HG02870 (cell line): Measurements from ENCODE around the gene TSPAN13.
A peak's percentile ranks its signal among the peaks of the same experiment; 100 is the strongest.

ENCODE experiments used
- ATAC-seq: cut with Tn5 transposase; IDR thresholded peaks from one replicate; pipeline ENCODE4 v1.9.1; 2021; ENCODE audit warnings: mild to moderate bottlenecking, moderate library complexity; ENCODE audit not compliant: unreplicated experiment

TSPAN13 gene

DNA sequence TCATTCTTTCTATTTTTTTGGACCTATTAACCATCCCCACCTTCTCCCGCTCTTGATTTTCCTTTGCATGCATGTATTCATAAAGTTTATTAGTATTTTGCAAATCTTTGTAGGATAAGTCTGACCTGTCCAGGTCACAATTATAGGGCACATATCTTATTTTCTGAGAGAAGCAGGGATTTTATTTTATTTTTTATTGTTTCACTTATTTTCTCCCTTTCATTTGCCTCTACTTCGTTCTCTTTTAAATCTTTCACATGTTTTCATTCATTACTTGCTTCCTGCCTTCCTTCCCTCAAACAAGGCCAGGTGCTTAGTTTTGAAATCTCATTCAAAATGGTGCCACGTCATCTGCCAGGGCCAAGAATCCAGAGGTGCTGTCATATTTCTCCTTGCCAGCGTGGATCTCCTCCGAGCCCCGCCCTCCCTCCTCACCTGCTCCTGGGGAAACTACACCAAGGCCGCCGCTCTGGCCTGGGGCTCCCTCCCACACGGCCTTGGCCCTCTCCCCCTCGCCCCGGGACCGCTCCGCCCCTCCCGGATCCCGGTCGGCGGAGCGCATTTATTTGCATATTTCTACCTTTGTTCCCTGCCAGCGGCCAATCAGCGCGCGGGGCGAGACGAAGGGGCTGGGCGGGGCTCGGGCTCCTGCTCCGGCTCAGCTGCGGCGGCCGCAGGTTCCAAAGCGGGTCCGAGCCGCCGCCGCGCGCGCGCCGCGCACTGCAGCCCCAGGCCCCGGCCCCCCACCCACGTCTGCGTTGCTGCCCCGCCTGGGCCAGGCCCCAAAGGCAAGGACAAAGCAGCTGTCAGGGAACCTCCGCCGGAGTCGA is at the start of gene TSPAN13:
TSPAN13 (plus strand) TSS at position 654 of the 830 bp plus-strand sequence. CDS start 213 bp downstream, outside the sequence.
- peak; percentile 82 for ATAC-seq

DNA sequence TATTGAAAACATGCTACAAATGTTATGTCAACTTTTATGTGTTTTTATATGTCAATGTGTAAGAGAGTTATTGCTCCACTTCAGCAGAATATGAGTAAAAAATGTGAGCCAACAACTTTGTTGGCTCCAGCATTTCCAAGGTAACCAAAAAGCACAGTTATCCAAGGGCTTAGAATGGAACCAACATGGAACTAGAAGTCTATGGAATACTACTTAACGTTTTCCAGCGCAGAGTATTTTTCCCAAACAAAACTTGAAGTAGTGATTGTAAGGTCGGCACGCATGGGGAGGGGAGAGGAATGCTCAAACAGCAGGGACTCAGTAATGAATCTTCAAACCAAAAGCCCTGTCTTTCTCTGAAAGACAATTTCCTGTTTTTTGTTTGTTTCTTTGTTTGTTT is 45.0 kb upstream of the TSPAN13 start:
- no peak for ATAC-seq

DNA sequence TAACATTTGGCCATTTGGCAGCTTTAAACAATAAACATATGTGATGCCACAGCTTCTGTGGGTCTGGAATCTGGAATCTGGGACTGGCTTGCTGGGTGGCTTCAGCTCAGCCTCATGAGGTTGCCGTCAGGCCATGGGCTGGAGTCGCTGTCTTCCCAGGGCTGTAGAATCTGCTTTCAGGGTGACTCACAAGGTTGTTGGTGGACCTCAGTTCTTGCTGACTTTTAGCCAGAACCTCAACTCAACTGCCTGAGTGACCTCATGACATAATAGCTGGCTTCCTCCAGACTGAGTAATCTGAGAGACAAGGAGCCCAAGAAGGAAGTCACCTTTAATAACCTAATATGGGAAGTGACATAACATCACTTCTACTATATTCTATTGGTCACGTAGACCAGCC is 44.6 kb upstream of the TSPAN13 start:
- peak; percentile 49 for ATAC-seq

DNA sequence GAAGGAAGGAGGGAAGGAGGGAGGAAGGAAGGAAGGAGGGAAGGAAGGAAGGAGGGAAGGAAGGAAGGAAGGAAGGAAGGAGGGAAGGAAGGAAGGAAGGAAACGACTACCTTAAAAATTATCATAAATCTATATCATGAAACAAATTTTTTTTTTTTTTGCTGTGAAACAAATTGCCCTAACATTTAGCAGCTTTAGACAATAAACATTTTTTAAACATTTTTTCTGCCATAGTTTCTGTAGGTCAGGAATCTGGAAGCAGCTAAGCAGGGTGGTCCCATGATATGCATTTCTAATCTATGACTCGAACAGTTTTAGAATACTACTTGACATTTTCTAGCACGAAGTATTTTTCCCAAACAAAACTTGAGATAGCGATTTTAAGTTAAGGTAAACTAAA is 42.9 kb upstream of the TSPAN13 start:
- no peak for ATAC-seq

DNA sequence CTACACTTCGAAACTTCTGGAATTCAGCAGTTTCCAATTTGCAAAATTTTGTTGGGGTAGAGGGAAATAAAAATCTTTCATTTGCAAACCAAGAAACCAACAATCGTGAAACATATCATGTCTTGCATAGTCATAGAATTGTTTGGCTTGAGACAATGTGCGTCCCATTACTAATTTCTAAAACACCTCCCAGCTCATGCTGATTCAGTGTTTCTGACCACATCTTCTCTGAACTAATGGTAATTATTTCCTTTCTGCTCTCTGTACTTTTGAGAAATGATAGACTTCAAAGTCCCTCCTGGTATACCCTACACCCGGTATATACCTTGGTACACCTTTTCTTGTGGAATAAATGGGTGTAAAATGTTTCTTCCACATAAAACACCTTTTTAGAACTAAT is 41.8 kb upstream of the TSPAN13 start:
- ATAC-seq, result peak; percentile 37

DNA sequence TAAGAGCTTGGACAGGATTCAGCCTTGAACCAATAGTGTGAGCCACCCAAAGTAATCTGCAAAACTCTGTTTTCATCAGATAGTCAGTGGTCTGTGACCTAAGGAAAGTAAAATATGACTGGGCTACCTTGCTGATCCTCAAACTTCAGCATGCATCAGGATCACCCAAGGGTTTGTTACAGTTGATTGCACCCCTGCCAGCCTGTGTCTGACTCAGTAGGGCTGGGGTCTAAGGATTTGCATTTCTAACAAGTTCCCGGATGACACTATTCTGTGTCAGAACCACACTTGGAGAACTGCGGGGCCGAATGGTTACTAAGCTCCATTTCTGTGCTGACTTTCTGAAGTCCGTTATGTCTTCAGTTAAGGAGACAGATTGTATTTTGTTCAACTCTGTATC is 40.6 kb upstream of the TSPAN13 start:
- no peak for ATAC-seq

DNA sequence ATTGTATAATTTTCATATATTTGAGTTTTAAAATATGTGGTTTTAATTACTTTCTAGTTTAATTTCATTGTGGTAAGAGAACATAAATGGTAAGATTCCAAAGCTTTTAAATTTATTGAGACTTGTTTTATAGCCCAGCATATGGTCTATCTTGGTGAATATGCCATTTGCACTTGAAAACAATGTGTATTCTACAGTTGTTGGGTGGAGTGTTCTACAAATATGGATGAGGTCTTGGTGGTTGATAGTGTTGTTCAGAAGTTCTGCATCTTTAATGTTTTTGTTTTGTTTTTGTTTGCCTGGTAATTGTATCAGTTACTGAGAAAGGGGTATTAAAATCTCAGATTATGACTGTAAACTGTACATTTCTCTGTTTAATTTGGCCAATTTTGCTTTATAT is 37.6 kb upstream of the TSPAN13 start:
- ATAC-seq, result no peak

DNA sequence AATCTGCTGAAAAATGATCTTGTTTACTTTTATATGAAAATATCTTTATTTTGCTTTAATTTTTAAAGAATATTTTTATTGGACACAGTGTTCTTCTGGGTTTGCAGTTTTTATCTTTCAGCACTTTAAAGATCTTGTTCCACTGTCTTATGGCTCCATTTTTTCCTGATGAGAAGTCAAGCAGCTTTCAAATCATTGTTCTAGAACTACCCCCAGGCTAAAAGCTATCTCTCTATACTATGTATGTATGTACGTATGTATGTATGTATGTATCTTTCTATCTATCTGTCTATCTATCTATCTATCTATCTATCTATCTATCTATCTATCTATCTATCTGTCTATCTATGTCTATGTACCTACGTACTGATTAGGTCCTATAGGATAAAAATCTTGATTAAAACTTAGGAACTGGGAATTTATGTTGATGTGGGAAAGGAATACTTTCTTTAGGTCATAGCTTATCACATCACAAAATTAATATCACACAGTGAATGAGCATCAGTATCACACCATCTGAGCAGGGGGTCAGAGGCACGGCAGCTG is 35.4 kb upstream of the TSPAN13 start:
- ATAC-seq, result no peak

DNA sequence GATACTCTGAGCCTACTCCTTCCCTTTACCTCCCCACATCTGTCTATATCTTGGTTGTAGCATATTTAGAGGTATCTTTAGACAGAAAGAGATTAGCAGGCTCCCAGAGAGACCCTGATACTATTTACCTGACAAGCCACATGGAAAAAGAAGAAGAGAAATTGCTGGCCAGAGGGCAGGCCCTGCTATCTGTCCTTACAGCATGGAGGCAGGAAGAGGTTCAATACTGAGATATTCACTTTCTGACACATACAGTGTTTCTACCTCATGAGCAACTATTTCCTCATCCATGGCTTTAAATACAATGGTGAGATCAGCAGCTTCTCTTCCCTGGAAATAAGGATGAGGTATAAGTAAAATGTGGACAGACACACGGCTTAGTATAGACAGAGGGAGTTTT is 33.9 kb upstream of the TSPAN13 start:
- no peak for ATAC-seq

DNA sequence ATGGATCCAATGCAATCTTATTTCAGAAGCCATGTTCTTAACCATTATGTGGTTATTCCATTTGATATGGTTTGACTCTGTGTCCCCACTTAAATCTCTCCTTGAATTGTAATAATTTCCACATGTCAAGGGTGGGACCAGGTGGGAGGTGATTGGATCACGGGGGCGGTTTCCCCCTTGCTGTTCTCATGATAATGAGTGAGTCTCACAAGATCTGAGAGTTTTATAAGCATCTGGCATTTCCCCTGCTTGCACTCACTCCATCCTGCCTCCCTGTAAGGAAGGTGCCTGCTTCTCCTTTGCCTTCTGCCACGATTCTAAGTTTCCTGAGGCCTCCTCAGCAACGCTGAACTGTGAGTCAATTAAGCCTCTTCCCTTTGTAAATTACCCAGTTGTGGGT is 32.0 kb upstream of the TSPAN13 start:
- ATAC-seq, result no peak

DNA sequence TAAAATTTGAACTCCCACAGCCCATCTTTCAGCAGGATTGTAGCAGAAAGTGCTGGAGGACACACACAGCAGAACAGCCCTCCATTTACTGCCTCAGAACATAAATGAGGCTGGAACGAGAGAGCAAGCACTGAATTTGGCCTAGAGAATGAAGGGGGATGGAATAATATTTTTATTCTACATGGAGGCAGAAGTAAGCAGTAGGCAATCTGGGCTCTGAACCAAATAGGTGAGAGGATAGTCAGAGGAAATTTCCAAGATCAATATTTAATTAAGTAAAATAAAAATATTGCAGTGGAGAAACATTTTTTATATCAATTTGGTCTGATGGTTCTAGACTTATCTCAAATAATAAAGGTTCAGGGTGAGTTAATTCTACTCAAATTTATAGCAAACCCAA is 29.2 kb upstream of the TSPAN13 start:
- no peak for ATAC-seq

DNA sequence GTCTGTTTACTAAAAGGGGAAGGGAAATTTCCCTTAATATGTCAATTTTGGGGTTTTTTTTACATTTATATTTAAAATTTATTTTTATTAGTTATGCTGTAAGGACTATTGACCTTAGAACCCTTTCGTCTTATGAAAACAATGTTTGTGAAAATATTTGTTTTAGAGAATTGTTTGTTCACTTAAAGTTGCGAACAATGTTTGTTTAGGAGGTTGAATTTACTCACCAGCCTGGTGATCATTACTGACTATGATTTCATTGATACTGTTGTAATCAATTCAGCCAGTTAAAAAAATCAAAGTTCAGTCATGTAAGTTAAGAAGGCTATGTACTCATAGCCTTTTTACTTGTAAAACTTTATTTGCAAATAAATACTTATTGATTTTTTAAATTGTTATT is 27.4 kb upstream of the TSPAN13 start:
- ATAC-seq, result no peak

DNA sequence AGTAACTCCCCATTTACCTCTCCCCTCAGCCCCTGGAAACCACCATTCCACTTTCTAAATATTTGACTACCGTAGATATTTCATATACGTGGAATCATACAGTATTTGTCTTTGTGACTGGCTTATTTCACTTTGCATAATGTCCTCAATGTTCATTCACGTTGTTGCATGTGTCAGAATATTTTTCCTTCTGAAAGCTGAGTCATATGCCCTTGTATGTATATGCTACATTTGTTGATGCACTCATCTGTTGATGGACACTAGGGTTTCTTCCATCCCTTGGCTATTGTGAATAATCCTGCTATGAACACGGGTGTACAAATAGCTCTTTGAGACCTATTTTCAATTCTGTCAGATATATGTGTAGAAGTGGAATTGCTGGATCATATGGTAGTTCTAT is 25.8 kb upstream of the TSPAN13 start:
- no peak for ATAC-seq

DNA sequence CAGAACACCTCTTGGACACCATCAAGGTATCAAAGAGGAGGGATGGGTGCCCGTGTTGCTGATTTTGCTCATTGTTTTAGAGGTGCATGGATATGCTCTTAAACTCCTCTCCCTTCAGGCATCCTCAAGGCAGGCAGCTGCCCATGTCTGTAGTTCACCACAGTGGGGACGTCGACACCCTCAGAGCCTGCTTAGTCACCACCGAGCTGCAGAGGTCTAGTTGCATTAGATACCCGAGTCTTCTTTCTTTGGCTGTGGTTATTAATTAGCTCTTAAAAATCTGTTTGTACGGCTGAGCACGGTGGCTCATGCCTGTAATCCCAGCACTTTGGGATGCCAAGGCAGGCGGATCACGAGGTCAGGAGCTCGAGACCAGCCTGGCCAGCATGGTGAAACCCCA is 24.7 kb upstream of the TSPAN13 start:
- ATAC-seq, result no peak

DNA sequence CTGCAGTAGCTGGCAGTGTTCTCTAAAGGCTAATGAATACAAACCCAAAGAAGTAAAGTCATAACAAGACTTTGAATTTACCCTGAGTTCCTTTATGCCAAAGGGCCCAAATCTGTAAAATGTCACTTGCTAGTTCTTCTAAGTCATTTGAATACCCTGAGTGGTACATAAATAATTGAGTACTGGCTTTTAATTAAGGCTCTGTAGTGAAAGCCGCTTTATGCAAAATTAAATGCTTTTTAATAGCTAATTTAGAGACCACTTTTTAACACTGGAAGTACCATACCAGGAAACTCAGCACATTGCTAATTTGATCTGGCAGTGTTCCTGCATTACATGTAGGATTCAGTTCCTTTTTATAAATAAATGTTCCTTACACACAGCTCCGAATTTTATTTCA is 24.0 kb upstream of the TSPAN13 start:
- no peak for ATAC-seq

DNA sequence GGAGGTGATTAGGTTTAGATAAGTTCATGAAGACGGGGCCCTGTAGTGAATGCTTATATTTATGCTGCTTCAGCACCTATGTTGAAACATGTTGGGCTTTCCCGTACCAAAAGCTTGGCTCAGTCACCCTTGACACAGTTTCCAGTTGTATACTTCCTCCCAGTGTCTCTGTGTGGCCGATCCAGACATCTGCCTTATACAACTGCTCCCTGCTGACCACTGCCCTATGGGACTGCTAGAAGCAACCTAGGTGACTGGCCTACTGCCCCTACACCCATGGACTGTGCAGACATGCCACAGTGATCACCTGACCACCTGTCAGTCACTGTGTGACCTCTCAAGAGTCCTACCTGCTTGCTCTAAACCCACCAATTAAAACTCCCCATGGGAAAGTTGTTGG is 22.6 kb upstream of the TSPAN13 start:
- no peak for ATAC-seq

DNA sequence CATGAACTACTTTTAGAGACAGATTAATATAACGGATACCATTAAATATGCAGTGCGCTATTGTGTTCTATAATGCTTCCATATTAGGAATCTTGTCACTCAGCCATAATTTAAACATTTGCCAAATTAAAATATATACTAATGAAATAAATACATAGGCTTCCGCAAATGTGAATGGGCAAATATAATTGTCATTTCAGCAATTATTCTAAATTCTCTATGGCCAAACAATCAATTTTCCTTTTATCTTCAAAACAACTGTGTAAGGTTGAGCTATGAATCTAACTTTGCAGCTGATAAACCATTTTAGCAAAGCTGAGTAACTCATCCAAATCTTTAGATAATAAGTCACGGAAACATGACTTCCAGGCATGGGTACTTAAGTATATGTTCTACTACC is 20.7 kb upstream of the TSPAN13 start:
- ATAC-seq, result no peak

DNA sequence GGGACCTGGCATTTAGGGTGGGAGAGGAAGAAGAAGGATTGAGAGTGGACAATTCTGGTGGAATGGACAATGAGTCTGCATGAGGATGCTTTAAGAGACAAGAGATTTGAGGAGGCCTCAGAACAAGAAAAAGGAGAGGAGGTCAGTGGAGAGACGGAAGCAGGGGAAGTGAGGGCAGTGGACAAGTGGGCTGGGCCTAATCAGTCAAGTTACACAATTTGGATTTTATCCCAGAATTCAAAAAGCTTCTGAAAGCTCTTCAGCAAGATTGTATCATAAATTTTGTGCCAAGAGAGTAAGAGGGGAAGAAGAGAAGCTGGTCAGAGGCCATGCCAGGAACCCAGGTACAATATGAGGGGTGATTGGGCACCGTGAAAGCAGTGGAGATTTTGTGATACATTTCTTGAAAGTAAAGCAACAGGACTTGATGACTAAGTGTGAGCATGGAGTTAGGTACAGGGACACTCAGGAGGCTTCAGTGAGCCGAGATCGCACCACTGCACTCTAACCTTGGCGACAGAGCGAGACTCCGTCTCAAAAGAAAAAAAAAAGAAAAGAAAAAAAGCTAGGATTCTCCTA is 19.3 kb upstream of the TSPAN13 start:
- ATAC-seq, result no peak

DNA sequence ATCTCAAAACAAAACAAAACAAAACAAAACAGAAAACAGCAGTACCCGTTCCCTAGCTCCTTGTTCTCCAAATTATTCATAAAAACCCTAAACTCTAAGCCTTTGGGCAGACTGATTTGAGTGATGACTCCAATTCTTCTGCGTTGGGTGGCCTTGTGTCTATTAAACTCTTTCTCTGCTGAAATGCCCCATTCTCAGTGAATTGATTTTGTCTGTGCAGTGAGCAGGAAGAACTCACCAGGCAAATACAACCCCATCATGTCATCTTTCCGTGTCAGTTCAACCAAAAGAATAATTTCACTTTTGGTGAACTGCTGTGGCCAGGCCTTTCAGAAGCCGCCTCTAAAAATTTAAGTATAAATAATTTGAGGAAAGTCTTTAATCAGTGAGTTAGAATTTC is 18.5 kb upstream of the TSPAN13 start:
- no peak for ATAC-seq

DNA sequence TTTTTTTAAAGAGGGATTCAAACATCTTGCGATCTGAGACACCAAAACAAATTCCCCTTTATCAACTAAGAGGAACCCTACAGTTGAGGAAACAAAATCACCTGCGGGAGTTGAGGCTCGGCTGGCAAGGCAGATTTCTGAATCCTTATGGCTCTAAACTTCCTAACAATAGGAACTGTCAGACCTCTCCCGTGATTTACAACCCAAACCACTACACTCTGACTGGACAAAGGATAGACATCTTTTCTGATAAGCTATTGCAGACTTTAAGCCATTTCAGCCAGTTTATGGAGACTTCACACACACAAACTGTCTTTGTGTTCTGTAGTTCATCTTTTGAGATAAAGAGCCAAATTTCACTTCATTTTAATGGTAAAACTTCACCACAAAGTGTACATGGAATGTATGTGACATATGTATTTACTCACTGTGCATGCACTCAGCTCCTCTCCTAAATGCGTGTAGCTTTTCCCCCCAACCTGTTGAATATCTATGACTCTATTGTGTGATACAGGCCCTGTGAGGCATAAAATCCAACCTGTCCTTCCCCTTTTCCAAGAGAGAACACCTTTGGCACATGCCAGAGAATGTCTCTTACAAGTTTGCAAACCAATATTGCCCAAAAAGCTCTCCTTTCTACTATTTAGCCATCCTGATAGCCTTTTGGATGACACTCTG is 15.4 kb upstream of the TSPAN13 start:
- ATAC-seq, result no peak

DNA sequence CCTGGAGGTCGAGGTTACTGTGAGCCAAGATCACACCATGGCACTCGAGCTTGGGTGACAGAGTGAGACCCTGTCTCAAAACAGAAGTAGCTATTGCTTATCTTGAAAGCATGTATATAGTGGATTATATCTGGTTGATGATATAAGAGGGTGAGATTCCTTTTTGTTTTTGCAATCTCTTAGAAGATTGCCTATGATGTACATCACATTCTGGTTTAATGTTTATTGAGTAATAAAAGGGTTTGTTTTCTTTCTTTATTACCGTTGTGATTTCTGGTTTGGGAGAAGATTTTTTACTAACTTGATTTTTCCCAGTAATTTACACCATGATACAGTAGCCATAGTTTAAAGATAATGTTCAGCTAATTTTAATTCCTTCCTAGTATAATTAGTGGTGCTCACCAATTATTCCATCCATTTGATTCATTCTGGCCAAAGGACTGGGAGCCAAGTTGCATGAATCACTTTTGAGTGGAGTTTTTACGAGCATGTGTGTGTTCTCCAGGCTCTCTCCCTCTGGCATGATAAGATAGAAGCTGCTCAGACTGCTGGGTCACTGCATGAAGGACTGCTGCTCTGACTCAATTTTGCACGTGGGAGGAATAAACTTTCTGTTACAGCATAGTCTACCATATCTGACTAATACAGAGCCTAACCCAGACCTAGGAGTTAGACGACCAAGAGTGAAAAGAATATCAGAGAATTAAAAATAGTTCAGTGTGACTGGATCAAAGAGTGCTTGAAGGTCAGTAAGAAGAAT is 13.5 kb upstream of the TSPAN13 start:
- ATAC-seq, result no peak
